Loucy (cell line): ENCODE results near the gene RPL26.

Source experiments
- CTCF ChIP-seq: fragments of 200-600 bp; sonication (generic); conservative IDR thresholded peaks from 2 replicates; pipeline ENCODE4 v1.5.1; 2014; ENCODE audit warnings: mild to moderate bottlenecking, antibody characterized with exemption, low read length
- EZH2phosphoT487 ChIP-seq: fragments of 200-600 bp; IDR thresholded peaks from 2 replicates; pipeline ENCODE4 v1.6.1; 2018; ENCODE audit warnings: antibody characterized with exemption, mild to moderate bottlenecking, moderate library complexity, borderline replicate concordance

GRCh38 chr17:8413328-8413727, 30.3 kb upstream of the RPL26 start:
- TF ChIP-seq CTCF (no peak), EZH2phosphoT487 (no peak)
